Neural cell (in vitro differentiated cells): ENCODE data around the gene PGC.

Experiments used
- EP300 ChIP-seq: fragments of 450-650 bp; conservative IDR thresholded peaks from 2 replicates; pipeline ENCODE4 v1.6.1; 2014; ENCODE audit warnings: antibody characterized with exemption, mild to moderate bottlenecking, moderate library complexity; ENCODE audit not compliant: poor library complexity, severe bottlenecking
- EZH2 ChIP-seq: fragments of 200-600, 300-800 bp; shearing (Covaris generic), sonication (generic); IDR thresholded peaks from 2 replicates; pipeline ENCODE4 v1.6.1; 2014; ENCODE audit warnings: antibody characterized with exemption, low read length, borderline replicate concordance, mild to moderate bottlenecking; ENCODE audit not compliant: insufficient read depth, poor library complexity, severe bottlenecking
- POLR2AphosphoS5 ChIP-seq: IDR thresholded peaks from 2 replicates; pipeline ENCODE4 v1.6.1; 2012
- RAD21 ChIP-seq: fragments of 450-650 bp; conservative IDR thresholded peaks from 2 replicates; pipeline ENCODE4 v1.6.1; 2014; ENCODE audit warnings: antibody characterized with exemption, mild to moderate bottlenecking, moderate library complexity
- SMC3 ChIP-seq: fragments of 450-650 bp; conservative IDR thresholded peaks from 2 replicates; pipeline ENCODE4 v1.6.1; 2014; ENCODE audit warnings: antibody characterized with exemption, mild to moderate bottlenecking, moderate library complexity; ENCODE audit not compliant: poor library complexity
- TAF1 ChIP-seq: IDR thresholded peaks from 2 replicates; pipeline ENCODE4 v1.6.1; 2012; ENCODE audit warnings: low read depth
- TF ChIP-seq, protein P1 (sequence below): fragments of 450-650 bp; IDR thresholded peaks from 2 replicates; pipeline ENCODE4 v1.5.1; 2014; ENCODE audit warnings: antibody characterized with exemption, mild to moderate bottlenecking, moderate library complexity; ENCODE audit not compliant: poor library complexity, severe bottlenecking

DNA sequence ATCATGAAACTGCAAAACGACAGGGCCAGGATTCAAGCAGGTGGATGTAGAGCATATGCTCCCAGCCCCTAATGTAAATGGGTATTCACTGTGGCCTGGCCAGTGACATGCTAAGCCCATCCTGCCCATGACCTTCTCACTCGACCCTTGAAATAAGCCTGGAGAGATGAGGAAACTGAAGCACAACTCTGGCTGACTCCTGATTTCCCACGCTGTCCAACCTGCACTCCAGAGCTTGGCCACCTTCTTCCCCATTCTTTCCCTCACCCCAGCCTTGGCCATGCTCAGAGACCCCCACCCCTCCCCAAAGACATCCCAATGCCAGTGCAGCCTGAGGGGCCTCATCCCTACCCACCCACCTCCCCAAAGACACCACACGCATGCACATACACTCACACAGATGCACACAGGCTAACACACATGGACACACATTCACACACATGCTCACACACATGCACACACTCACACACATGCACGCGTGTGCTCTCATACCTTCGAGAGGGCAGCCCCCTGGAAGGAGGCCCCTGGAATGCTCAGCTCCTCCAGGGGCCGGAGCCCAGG is 24.1 kb downstream of the PGC start:
- no peak for TF ChIP-seq SMC3
- TF ChIP-seq, protein P1, sequence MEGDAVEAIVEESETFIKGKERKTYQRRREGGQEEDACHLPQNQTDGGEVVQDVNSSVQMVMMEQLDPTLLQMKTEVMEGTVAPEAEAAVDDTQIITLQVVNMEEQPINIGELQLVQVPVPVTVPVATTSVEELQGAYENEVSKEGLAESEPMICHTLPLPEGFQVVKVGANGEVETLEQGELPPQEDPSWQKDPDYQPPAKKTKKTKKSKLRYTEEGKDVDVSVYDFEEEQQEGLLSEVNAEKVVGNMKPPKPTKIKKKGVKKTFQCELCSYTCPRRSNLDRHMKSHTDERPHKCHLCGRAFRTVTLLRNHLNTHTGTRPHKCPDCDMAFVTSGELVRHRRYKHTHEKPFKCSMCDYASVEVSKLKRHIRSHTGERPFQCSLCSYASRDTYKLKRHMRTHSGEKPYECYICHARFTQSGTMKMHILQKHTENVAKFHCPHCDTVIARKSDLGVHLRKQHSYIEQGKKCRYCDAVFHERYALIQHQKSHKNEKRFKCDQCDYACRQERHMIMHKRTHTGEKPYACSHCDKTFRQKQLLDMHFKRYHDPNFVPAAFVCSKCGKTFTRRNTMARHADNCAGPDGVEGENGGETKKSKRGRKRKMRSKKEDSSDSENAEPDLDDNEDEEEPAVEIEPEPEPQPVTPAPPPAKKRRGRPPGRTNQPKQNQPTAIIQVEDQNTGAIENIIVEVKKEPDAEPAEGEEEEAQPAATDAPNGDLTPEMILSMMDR, result no peak
- no peak for TF ChIP-seq EZH2
- no peak for TF ChIP-seq POLR2AphosphoS5
- no peak for TF ChIP-seq EP300
- no peak for TF ChIP-seq TAF1
- TF ChIP-seq RAD21, result no peak
